Sigmoid colon (tissue), 4 donors: ENCODE data around the gene TCF12.

Source experiments
- CTCF ChIP-seq, 4 experiments: fragments of 450-650 bp in 3 of 4; fragments of 200-600 bp in 1 of 4; IDR thresholded peaks; one replicate each; pipeline ENCODE4 v1.5.1; 2016 to 2019; ENCODE audit warnings: antibody characterized with exemption in 4 of 4, mild to moderate bottlenecking in 3 of 4, moderate library complexity in 2 of 4
- EP300 ChIP-seq, 4 donors: sonication (generic); formaldehyde crosslinking; IDR thresholded peaks; one replicate each; pipeline ENCODE4 v1.6.1; 2017; ENCODE audit warnings: antibody characterized with exemption in 4 of 4
- POLR2A ChIP-seq, 2 donors: fragments of 450-650 bp; IDR thresholded peaks; one replicate each; pipeline ENCODE4 v1.6.1; 2016; ENCODE audit warnings: antibody characterized with exemption in 2 of 2, mild to moderate bottlenecking in 2 of 2, moderate library complexity in 2 of 2
- POLR2AphosphoS5 ChIP-seq, 4 donors: sonication (generic); formaldehyde crosslinking; IDR thresholded peaks; one replicate each; pipeline ENCODE4 v1.6.1; 2017; ENCODE audit warnings: antibody characterized with exemption in 4 of 4

GRCh38 chr15:57129064-57129463 lies 210.6 kb downstream of the TCF12 start:
- TF ChIP-seq CTCF (IDR thresholded peaks at IDR 0.05), result no peak
- no peak for TF ChIP-seq POLR2AphosphoS5 (IDR thresholded peaks at IDR 0.05)
- TF ChIP-seq POLR2A (IDR thresholded peaks at IDR 0.05), result no peak
- no peak for TF ChIP-seq EP300 (IDR thresholded peaks at IDR 0.05)
